GM18511 (cell line): Measurements from ENCODE around the gene KAZALD1.

ENCODE experiments used
- ATAC-seq: cut with Tn5 transposase; IDR thresholded peaks from one replicate; pipeline ENCODE4 v1.9.1; 2021; ENCODE audit warnings: mild to moderate bottlenecking, moderate library complexity; ENCODE audit not compliant: unreplicated experiment

KAZALD1 gene

GRCh38 chr10:101047961-101048892 lies 13.6 kb upstream of the KAZALD1 start:
- no peak for ATAC-seq

- peak; percentile 71 for ATAC-seq
These were observed 11.3 kb upstream of the KAZALD1 start for GRCh38 chr10:101050208-101051069.

GRCh38 chr10:101052285-101052684 lies 9.5 kb upstream of the KAZALD1 start:
- ATAC-seq, result no peak

- no peak for ATAC-seq
These were observed 8.3 kb upstream of the KAZALD1 start for GRCh38 chr10:101053516-101053915.

- no peak for ATAC-seq
These were observed 7.4 kb upstream of the KAZALD1 start for GRCh38 chr10:101054351-101054750.

GRCh38 chr10:101054876-101055275 lies 6.9 kb upstream of the KAZALD1 start:
- ATAC-seq, result no peak

GRCh38 chr10:101055411-101055810 lies 6.4 kb upstream of the KAZALD1 start:
- no peak for ATAC-seq

- ATAC-seq, result no peak
These were observed 5.2 kb upstream of the KAZALD1 start for GRCh38 chr10:101056365-101057151.

- ATAC-seq, result peak; percentile 50
These were observed 1.5 kb upstream of the KAZALD1 start for GRCh38 chr10:101060036-101060950.

GRCh38 chr10:101060951-101061623 lies 702 bp upstream of the KAZALD1 start:
- ATAC-seq, result peak; percentile 66

- no peak for ATAC-seq
These were observed 652 bp downstream of the KAZALD1 start for GRCh38 chr10:101062232-101063049.

- no peak for ATAC-seq
These were observed 1.3 kb downstream of the KAZALD1 start for GRCh38 chr10:101063050-101063525.

- no peak for ATAC-seq
These were observed 2.0 kb downstream of the KAZALD1 start for GRCh38 chr10:101063548-101064414.

GRCh38 chr10:101064415-101065030 lies 2.7 kb downstream of the KAZALD1 start:
- ATAC-seq, result no peak

GRCh38 chr10:101065481-101066145 lies 3.8 kb downstream of the KAZALD1 start:
- no peak for ATAC-seq

GRCh38 chr10:101066146-101066895 lies 4.5 kb downstream of the KAZALD1 start:
- ATAC-seq, result no peak
